HG03342 (cell line): ENCODE results near the gene TEAD3.
A peak's percentile ranks its signal among the peaks of the same experiment; 100 is the strongest.

Source experiments
- ATAC-seq: cut with Tn5 transposase; IDR thresholded peaks from one replicate; pipeline ENCODE4 v1.9.1; 2021; ENCODE audit warnings: mild to moderate bottlenecking, moderate library complexity; ENCODE audit not compliant: unreplicated experiment

TEAD3 gene

GRCh38 chr6:35477028-35477427, 19.9 kb downstream of the TEAD3 start:
- ATAC-seq = no peak

DNA sequence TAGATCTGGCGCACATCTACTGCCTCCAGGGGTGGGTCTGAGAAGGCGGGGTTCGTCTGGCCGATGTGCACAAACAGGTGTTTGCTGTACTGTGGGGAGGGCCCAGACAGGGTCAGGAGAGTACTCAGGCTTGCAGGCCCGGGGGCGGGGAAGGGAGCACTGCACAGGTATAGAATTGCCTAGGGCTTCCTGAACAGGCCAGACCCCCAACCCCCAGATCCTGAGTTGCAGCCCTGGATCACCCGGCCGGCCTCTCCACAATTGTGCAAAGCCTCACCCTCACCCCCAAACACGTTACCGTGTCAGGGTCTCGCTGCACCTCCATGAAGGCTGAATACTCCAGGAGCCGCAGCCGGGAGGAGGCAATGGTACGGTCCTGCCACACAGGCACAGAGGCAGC, 20.9 kb downstream of the TEAD3 start:
- ATAC-seq = no peak

- ATAC-seq = no peak
Measured at GRCh38 chr6:35475573-35475972, 21.3 kb downstream of the TEAD3 start.

DNA sequence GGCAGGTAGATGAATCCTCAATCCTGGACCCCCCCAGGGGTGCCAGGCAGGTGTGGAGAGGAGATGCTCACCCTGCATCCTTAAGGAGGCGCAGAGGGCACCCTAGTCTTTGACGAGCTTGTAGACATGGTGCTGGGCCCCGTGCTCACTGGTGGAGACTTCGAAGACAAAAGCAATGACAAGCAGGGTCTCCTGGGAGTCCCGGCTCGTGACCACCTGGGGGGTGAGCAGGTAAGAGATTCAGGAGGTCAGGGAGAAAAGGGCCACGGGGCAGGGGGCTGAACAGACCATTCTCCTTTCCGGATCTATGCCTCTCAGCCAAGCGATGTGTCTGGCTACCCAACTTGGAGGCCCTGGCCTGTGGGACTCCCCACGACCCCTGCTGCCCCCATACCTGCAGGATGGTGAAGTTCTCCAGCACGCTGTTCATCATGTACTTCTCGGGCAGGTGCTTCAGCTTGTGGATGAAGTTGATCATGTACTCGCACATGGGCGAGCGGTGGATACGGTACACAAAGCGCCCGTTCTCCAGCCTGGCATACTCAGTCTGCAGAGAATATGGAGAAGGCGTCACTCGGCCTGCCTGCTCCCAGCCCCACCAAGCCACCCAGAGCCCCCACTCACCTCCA, 21.8 kb downstream of the TEAD3 start:
- ATAC-seq = no peak

DNA sequence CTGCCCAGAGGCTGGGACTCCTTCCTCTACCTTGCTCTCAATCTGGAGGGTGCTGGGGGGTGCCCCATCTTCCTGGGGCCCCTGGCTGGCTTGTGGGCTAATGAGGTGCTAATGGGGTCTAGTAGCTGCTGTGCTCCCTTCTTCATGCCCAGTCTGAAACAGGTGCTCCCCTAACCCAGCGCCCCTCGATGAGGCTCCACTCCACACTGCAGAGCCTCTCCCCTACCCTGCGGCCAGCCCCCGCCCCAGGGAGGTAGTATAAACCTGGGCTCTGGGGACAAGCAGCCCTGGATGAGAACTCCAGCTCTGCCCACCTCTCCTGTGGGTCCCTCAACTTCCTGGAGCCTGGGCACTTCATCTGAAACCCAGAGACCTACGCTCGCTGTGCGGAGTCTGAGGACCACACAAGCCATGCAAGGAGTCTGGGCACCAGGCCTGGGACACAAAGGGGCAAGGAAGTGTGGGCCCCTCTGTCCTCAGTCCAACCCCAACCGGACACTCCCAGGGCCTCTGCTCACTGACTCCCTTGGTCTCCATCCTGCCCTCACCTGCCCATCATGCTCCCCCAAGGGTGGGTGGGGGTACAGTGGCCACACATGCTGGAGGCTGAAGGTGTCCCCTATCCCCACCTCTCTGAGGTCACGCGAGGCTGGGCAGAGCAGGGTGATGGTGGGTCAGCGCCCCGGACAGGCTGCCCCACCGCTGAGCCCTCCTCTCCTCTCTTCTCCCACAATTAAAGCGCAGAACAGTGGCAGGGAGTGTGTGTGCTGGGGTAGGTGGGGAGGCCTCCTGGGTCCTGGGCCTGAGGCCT, 22.5 kb downstream of the TEAD3 start:
- ATAC-seq = no peak

GRCh38 chr6:35473850-35474130, 23.1 kb downstream of the TEAD3 start:
- ATAC-seq = no peak

GRCh38 chr6:35473075-35473849, 23.6 kb downstream of the TEAD3 start:
- no peak for ATAC-seq

GRCh38 chr6:35471836-35472345, 25.0 kb downstream of the TEAD3 start:
- no peak for ATAC-seq

GRCh38 chr6:35470663-35471120, 26.2 kb downstream of the TEAD3 start:
- ATAC-seq = no peak

DNA sequence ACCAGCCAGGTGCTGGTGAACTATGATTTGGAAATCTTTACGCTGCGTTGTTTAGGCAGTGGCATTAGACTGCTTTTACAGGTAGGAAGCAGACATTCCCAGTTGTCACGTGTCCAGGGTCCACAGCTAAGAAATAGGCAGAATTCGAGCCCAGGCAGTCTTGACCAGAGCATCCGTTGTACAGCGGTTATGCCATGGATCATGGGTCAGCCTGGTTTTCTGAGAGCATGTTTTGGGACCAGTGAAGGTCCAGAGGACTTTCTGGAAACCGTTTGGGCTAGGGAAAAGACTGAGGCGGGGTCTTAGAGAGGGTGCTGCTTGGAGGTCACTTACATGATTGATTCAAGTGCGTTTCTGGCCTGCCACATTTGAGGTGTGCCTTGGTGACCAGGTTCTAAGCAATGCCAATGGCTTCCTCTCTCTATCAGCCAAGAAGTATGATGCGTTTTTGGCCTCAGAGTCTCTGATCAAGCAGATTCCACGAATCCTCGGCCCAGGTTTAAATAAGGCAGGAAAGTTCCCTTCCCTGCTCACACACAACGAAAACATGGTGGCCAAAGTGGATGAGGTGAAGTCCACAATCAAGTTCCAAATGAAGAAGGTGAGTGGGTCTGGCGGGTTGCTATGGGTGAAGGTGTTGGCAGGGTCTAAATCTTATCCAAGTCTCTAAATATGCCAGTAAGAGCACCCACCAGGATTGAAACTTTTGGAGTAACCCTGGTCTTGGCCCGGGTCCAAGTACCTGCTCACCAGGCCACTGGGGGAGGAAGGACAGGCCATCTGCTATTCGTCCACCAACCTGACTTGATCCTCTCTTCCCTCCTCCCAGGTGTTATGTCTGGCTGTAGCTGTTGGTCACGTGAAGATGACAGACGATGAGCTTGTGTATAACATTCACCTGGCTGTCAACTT, 26.9 kb downstream of the TEAD3 start:
- ATAC-seq = no peak

DNA sequence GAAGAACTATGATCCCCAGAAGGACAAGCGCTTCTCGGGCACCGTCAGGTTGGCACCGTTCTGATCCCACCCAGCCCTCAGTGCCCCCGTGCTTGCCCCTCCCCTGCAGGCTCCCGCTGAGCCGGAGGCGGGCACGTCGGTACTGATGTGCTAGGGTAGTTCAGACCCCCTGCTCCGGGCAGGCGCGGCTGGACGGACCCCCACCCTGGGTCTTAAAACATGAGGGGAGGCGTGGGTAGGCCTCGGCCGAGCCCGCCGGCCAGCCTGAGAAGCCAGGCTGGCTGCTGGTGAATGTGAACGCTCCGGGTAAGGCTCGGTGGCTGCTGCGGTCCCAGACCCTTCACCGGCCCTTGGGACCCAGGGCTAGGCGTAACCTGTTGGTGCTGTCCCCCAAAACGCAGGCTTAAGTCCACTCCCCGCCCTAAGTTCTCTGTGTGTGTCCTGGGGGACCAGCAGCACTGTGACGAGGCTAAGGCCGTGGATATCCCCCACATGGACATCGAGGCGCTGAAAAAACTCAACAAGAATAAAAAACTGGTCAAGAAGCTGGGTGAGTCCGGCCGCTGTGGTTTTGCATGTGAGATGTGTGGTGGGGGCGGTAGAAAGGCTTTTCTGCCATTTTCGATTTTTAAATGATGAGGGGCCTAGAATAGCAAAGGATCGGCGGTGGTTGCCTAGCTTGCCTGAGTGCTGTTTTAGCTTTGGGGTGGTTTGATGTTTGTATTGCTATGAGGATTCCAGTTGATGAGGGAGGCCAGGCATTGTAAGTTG, 27.7 kb downstream of the TEAD3 start:
- no peak for ATAC-seq

GRCh38 chr6:35468181-35468979, 28.5 kb downstream of the TEAD3 start, which contains the start of gene RPL10A:
Gene RPL10A, plus strand, starts transcription at chr6:35468401. Its CDS starts 34 bp downstream, at chr6:35468435.
- ATAC-seq = peak; percentile 83

- no peak for ATAC-seq
Measured at GRCh38 chr6:35465646-35466045, 31.2 kb downstream of the TEAD3 start.

- no peak for ATAC-seq
Measured at GRCh38 chr6:35463292-35463691, 33.6 kb downstream of the TEAD3 start.

- no peak for ATAC-seq
Measured at GRCh38 chr6:35461270-35461669, 35.6 kb downstream of the TEAD3 start.

DNA sequence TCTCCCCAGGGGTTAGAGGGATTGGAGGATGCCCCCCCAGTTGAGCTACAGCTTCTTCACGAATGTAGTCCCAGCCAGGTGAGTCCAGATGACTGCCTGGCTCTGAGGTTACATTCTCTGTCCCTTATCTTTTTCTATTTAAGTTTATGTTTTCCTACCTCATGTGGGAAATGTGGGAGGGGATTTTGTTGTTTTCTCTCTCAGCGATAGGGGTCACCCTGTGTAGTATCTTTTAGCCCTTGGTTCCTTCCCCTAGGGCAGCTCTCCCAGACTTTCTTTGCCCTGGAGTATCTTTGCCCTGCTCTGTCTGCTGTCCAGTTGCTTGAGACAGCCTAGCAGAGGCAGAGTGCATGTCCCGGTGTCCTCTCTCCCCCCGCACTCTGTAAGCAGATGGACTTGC, 39.0 kb downstream of the TEAD3 start:
- ATAC-seq = no peak

- no peak for ATAC-seq
Measured at GRCh38 chr6:35454391-35455110, 42.3 kb downstream of the TEAD3 start.

DNA sequence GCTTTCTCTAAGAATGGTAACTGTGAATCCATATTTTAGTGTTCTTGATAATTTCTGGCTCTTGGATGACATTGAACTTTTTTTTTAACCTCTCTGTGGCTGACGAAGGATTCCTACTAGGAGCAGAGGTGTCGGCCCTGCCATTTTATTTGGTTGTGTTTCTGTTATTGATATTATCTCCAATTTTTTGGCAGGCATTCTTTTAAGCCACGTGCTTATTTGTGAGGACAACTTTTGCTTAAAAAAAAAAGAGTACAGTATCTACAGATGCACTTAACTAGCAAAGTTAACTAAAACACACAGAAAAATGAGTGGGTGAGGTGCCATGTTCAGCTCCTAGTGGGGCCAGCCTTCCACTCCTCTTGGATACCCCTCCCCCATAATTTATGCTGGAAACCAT, 43.6 kb downstream of the TEAD3 start:
- no peak for ATAC-seq
